Measurements from ENCODE around the gene RRP12. TPM values are rescaled to one million over a fixed set of nuclear protein-coding genes. Genes with fewer than 3 reads are reported as not detected.
A peak's percentile ranks its signal among the peaks of the same experiment; 100 is the strongest.

RRP12 gene
- total RNA-seq, 1 donor from 2014 or later, result 10.4 TPM

DNA sequence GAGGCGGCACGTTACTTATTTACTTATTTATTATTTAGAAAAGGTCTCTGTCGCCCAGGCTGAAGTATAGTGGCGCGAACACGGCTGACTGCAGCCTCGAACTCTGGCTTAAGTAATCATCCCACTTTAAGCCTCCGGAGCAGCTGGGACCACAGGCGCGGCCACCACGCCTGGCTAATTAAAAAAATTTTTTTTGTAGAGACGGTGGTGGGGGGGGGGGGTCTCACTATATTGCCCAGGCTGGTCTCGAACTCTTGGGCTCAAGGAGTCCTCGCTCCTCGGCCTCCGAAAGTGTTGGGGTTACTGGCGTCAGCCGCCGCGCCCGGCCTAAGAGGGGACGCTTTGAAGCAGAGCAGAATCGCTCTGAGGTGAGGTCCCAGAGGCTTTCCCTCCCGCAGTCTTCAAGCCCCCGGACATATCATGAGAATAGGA, 65.9 kb downstream of the RRP12 start:
- DNase-seq, result no peak

DNA sequence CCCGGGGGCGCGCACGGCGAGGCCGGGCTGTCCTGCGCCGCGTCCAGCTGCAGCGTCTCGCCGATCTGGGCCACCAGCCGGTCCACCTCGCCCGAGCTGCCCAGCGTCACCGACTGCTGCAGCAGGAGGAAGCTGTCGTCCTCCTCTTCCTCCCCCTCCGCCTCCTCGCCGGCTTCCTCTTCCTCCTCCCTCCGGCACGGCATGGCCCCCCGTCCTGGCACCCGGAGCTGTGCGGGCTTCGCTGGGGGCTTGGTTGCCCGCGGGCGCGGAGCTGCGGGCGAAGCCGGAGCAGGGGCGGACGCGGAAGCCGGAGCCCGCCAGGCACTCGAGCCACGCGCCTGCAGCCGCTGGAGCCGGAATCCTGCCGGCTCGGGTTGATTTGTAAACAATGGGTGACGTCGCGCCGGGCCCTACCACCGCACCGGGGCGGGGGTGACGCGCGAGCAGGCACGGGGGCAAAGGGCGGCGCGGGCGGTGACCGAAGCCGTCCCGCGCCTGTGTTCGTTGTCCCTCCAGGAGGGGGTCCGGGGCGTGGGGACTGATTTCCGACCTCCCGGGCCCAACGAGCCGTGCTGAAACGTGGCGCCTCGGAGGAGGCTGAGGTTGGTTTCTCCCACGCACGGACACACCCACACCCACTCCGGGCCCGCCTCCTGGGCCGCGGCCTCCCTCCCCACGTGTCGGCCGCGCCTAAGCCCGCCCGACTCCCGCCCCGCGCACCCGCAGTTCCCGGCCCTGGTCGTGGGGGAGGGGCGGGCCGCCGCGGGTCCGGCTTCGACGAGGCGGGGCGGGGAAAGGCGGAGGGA, 66.6 kb downstream of the RRP12 start, which contains the start of gene FRAT2:
Gene FRAT2 (minus strand): TSS at position 360 of the 806 bp plus-strand sequence. CDS start 157 bp downstream, at position 203.
- peak; percentile 94 for DNase-seq

DNA sequence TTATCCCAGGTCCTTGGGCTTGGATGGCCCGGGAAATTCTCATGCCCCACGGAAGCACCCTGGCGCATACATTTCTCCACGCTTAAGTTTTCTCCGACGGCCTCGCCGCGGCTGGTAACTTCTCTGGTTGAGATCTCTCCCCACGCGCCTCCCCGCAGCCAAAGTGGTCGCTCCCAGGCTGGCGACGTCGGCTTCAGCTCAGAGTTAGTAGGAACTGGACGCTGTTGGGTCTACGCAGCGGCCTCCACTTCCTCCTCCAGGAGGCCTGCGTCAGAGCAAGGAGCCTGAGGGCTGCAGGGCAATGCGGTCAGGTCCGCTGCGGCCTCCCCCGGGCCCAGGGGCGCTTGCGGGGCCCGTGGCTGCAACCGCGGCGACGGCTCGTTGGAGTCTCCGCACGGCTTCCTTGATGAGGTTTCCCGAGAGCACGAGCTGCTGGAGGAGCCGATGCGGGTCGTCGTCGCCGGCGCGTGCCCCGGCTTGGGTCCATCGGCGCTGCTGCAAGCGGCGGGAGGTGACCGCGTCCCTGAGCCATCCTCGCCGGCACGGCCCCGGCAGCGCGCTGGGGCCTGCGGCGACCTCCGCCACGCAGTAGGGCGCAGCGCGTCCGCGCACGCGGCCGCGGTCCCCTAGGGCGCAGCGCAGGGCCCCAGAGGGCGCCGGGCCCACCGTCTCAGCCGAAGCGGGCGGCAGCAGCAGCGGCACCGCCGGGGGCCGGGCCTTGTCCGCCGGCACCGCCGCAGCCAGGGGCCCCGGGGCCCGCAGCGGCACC, 67.4 kb downstream of the RRP12 start:
- peak; percentile 70 for DNase-seq

DNA sequence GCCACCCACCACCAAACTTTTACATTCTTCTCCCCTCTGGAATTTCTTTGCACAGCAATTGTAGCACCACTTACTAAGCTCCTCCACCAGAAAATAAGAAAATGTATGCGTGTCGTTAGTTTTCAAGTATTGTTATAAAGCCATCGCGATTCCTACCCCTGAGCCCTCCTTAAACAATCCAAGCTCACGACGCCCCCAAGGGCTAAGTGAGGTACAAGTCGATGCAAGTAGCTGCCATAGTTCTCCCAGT, 67.9 kb downstream of the RRP12 start:
- DNase-seq, result peak; percentile 69

DNA sequence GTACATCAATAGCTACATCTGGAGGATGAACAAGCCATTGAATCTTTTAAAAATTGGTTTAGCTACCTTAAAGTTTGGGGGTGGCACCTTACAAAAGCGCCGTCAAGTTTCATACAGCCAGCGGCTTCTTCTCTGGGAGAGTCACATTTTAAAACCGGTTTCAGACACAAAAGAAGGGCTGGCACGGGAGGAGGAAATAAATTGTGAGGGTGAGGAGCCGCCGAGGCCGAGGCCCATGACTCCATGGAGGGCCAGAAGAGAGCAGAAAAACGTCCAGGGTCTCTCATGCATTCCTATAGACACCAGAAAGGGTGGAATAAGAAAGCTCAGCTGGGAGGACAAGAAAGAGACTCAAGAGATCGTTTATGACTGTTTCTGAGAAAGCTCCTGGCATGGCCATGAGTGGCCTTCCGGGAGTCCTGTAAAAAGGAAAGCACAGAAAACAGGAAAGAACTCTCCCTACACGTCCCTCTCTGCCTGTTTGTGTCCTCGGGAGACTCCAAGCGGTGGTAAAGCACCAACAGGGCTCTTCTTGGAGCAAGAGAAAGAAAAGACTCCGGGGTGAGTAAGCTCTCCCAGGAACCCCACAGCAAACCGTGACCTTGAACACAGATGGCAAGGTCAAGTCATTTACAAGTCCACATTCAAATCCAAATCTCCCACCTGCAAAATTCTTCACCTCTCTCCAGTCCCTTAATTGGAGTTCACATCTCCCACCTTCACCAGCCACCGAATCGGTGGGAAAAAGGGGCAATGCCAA, 68.4 kb downstream of the RRP12 start:
- peak; percentile 75 for DNase-seq

DNA sequence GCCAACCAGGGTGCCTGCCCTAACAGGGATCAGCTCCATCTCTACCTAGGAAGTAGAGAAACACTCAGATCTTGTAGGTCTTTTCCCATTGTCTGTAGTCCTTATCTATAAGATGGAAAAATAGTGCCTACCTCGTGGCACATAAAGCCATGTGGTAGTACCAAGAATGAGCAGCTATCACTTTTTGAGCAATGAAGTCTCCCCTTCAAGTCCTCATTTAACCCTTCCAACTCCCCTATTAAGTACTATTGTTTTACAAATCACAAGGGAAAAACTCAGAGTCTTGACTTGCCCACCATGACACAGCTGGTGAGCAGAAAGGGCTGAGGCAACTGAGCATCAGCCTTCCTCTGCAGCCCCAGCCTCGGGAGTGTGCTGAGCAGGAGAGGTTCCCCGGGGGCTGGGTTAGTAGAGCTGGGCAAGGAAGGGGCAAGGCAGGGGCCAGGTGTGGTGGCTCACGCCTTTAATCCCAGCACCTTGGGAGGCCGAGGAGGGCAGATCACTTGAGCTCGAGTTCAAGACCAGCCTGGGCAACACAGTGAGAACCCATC, 69.9 kb downstream of the RRP12 start:
- no peak for DNase-seq

DNA sequence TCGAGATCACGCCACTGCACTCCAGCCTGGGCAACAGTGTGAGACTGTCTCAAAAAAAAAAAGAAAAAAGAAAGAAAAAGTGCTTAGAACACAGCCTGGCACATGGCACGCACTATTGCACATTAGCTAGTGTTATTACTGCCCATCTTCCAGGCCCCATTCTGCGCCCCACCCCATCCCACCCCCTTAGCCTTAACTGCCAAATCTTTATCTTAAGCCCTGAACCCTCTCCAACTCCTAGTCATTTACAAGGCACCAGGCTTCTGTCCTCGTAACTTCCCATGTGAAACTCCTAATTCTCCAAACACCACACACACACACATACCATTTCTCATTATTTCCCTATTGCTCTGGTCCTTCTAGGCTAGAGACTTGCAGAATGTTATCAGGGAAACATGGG, 71.4 kb downstream of the RRP12 start:
- no peak for DNase-seq

DNA sequence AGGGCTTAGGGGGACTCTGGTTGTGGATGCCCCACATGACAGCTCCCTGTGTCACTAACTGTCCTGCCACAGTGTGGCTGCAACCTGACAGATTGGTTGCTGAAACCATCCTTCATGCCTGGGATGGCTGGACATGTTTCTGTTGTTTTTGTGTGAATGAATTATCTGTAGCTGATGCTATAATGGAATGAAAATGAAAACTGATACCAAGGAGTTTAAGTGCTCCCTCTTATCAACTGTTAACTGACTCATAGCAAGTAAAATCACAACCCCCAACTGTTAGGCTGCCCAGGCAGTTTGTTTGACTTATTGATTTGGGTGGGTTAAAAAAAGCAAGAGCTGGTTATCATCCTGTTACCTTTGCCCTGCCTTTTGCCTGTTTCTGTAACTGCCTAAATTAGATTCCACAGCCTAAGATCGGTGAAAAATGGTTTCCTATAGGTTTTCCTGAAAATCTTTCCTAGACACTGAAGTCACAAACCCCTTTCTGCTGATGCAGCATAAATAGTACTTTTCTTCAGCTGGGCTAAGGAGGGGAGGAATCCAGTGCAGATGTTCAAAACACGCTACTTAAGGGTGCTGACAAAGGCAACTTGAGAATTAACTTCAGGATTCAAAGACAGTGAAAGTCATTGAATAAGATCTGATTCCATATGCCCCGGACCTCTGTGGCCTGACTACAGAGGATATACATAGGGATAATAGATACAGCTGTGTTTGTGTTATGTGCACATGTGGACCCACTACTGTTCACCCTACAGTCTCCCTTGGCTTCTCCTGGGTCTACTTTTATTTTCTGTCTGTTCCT, 72.3 kb downstream of the RRP12 start:
- no peak for DNase-seq

DNA sequence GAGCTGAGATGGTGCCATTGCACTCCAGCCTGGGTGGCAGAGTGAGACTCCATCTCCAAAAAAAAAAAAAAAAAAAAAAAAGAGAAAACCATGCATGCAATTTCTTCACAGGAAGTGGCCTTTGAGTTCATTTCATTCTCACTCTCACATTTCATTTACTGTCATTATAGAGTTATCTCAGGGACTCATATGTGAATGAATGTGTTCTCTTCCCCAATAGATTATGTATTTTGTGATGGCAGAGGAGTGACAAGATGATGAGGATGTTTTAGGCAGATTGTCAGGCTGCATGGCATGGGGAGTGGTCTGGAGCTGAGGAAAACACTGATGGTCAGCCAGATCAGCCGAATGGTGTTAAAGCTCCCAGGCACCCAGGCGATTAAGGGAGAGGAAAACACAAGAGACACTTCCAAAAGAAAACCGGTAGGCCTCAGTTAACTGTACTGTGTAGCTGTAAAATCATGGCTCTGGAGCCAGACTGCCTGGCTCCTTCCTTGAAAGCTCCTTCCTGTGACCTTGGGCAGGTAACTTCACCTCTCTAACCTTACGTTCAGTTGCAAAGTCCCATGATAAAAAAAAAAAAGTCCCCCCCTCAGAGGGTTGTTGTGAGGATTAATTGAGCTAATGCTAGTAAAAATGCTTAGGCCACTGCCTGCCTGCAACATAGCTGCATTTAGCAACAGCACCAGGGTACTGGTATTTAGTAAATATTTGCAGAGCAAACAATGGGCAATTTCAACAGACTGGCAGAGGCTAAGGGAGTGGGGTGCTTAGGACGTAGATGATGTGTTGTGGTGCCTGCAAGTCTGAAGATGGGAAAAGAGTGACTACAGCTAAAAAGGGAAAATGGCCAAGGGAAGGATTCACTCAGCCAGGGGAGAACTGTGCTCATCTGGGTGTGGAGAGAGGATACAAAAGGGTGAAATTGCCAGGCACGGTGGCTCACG, 73.5 kb downstream of the RRP12 start:
- DNase-seq, result no peak

DNA sequence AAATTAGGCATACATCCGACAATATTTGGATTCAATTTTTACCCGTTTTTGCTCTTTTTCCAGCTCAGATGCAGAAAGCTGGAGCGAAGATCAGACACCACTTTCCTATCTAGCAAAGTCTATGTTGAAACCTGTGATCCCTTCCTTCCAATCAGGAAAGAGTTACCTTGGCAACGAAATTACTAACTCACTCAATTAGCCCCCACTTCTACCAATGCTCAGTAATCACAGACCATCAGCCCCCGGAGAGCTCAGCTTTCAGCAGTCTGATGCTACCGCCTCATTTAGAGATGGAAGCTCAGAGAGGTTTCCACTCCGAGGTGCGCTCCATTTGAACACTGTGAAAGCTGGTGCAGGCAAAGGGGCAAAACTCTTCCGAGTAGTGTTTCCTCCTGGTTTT, 75.4 kb downstream of the RRP12 start:
- no peak for DNase-seq

DNA sequence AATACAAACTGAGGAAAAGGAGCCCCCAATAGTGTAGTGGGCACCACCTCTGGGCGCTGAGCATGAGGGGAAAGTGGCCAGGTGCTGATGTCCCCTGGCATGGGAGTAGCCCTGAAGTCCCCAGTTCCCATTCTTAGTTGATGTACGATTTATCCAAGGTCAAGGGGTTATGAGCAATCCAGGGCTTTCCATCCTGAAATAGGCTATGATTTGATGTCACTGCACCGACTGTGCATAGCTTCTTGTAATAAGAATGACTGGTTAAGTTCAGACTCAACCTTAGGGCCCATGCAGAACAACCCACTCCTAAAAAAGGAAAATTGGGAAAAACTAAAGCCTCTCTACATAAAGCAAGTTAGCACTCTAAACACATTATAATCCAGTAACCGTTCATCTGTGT, 77.6 kb downstream of the RRP12 start:
- DNase-seq, result no peak

DNA sequence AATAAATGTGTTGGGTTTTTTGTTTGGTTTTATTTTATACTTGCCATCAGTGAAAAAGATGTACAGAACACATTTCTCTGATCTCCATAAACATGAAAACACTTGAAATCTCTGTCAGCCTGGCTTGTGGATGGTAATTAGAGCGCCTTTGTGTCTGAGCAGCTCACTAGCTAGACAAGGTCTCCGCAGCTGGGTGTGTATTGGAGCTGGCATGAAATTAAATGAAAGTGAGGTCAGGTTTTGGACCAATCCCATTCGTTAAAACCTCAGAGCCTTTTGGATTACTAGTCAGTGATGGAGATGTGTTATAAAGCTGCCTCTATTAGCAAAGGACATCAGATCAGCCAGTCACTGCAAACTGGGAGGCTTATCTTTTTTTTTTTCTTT, 79.3 kb downstream of the RRP12 start:
- DNase-seq, result no peak

DNA sequence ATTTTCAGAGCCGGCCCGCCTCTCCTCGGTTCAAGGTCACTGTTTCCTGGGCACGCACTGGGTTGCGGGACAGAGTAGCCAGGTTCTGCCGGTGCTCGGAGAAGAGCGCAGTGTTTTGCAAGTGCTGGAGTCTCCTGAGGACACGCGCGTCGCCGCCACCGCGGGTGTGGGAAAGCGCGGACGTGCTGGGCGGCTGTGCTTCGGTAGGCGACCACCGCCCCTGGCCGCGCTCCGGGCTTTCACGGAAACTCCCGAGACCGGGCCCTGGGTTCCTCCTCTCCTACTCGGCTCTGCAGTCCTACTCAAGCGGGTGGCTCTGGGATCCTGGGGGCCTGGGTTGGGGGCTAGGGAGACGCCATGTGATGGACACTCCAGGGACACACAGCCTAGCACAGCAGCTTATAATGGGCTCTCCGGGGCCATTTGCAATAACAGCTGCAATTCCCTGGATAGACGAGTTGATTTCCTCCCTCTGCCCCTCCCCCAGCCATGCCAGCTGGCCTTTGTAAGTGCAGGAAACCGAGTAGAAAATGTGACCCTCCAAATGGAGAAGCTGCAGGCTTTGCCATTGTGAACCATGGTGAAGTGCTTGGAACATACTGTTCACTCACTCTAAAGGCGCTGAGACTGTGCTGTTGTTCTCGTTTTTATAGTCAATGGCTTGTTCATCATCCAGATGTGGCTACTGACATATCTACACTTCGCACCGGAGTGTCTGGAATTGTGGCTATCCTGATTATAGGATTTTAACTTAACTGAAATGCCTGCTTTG, 79.9 kb downstream of the RRP12 start:
- peak; percentile 51 for DNase-seq

DNA sequence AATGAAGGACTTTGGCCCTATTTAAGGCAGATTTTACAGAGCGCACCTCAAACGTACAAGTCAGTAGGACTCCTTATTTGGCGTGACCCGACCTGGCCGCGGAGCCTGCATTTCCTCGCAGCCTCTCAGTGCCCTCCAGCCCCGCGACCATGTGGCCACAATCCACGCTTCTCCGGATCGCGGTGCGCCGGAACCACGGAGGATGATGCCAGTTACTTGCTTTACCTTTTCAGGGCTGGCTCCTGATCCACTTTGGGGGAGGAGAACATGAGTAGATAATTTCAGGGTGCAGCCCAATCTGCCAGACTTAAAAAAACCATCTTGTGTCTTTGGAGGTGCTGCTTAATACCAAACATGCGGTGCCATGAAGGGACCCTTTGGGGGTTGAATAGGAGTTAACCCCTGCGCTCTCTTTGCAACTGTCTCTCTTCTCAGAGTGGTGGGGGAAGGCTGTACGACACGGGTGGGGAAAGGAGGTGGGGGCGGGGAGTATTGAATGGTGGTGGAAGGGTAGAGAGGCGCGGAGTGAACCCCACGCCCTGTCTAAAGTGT, 80.6 kb downstream of the RRP12 start:
- no peak for DNase-seq

DNA sequence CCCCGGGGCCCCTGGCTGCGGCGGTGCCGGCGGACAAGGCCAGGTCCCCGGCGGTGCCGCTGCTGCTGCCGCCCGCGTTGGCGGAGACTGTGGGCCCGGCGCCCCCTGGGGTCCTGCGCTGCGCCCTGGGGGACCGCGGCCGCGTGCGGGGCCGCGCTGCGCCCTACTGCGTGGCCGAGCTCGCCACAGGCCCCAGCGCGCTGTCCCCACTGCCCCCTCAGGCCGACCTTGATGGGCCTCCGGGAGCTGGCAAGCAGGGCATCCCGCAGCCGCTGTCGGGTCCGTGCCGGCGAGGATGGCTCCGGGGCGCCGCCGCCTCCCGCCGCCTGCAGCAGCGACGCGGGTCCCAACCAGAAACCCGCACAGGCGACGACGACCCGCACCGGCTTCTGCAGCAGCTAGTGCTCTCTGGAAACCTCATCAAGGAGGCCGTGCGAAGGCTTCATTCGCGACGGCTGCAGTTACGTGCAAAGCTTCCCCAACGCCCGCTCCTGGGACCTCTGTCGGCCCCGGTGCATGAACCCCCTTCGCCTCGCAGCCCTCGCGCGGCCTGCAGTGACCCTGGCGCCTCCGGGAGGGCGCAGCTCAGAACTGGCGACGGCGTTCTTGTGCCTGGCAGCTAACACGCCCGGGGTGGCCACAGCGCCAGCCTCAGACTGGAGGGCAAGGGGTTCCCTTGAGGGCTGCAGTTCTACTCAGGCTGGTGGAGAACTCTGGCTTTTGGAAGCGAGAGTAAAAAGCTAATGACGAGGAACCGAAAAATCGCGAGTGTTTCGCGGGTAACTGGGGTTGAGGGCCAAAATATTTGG, 81.3 kb downstream of the RRP12 start:
- peak; percentile 51 for DNase-seq

DNA sequence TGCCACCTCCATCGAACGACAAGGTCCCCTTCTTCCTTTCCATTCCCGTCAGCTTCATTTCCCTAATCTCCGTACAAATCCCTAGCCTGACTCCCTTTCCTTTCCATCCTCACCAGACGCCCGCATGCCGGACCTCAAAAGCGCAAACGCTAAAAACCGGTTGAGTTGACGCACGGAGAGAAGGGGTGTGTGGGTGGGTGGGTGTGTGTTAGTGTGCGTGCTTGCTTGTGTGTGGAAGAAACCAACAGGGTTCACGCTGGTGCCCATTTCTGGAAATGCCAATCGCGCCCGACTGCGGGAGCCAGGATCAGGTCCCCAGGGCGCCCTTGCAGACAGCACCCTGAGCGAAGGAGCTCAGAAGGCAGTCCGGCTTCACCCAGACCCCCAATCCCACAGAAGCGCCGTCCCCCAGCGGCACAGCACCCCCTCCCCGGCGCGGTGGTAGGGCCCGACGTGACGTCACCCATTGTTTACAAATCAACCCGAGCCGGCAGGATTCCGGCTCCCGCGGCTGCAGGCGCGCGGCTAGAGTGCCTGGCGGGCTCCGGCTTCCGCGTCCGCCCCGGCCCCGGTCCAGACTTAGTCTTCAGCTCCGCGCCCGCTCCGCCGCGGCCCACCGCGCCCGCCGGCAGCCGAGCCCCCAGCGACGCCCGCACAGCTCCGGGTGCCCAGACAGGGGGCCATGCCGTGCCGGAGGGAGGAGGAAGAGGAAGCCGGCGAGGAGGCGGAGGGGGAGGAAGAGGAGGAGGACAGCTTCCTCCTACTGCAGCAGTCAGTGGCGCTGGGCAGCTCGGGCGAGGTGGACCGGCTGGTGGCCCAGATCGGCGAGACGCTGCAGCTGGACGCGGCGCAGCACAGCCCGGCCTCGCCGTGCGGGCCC, 82.1 kb downstream of the RRP12 start, which contains the start of gene FRAT1:
Gene FRAT1 (plus strand): TSS at position 500 of the 880 bp plus-strand sequence. CDS start 183 bp downstream, at position 683.
- peak; percentile 90 for DNase-seq

DNA sequence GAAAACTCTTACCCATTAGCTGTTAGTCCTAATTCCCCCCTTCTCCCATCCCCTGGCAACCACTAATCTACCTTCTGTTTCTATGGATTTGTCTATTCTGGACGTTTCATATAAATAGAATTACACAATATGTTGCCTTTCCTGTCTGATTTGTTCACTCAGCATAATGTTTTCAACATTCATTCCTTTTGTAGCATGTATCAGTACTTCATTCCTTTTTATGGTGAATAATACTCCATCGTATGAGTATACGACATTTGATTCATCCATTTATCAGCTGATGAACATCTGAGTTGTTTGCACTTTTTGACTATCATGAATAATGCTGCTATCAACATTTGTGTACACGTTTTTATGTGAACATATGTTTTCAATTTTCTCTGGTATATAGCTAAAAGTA, 86.5 kb downstream of the RRP12 start:
- DNase-seq, result no peak

DNA sequence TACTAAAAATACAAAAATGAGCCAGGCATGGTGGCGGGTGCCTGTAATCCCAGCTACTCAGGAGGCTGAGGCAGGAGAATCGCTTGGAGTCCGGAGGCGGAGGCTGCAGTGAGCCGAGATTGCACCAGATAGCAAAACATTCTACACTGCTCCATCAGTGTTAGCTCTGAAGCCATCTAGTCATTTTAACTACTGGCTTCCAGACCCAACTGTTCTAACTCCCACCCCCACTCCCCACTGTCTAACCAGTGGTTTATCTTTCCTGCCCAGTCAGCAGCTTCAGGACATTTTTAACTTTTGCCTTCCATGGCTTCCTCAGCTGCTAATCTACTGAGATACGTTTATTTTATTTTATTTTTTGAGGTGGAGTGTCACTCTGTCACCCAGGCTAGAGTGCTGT, 88.2 kb downstream of the RRP12 start:
- DNase-seq, result no peak

All from dermis blood vessel endothelial cell (primary cell).